Neural progenitor cell (in vitro differentiated cells): ENCODE results near the gene NRF1.

Experiments
- CTCF ChIP-seq: fragments of 200-600 bp; sonication (generic); IDR thresholded peaks from 2 replicates; pipeline ENCODE4 v1.5.1; 2017; ENCODE audit warnings: antibody characterized with exemption, mild to moderate bottlenecking
- EZH2 ChIP-seq: fragments of 200-600 bp; sonication (generic); IDR thresholded peaks from 2 replicates; pipeline ENCODE4 v1.6.1; 2017; ENCODE audit warnings: antibody characterized with exemption, mild to moderate bottlenecking, moderate library complexity
- EZH2phosphoT487 ChIP-seq: fragments of 200-600 bp; sonication (generic); IDR thresholded peaks from 2 replicates; pipeline ENCODE4 v1.6.1; 2017; ENCODE audit warnings: antibody characterized with exemption

DNA sequence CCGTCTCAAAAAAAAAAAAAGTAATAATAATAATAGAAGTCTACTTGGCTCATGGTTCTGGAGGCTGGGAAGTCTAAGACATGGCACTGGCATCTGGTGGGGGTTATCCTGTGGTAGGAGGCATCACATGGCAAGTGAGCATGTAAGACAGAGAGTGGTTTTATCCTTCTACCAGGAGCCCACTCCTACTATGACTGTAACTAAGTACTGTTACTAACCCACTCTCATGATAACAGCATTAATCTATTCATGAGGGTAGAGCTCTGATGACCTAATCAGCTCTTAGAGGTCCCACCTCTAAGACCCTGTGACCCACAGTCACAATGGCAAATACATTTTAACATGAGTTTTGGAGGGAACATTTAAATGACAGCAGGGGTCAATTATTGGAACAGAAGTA is 43.3 kb upstream of the NRF1 start:
- TF ChIP-seq EZH2phosphoT487 (no peak), CTCF (no peak), EZH2 (no peak)
